Activated CD8-positive, alpha-beta T cell treated with anti-CD3 and anti-CD28 coated beads for 36 hours (primary cell): ENCODE measurements around the gene MCM3AP. TPM values are rescaled to one million over a fixed set of nuclear protein-coding genes. Genes with fewer than 3 reads are reported as not detected.
"Not testable (repeated sequence)": the region's sequence is repeated elsewhere in the genome, so short reads cannot be mapped to it uniquely, and the experiment has no call there.

ENCODE experiments used
- ATAC-seq: fragments of 200-7000 bp; cut with Tn5 transposase; one replicate; pipeline ENCODE4 v1.10.0; 2021; ENCODE audit warnings: mild to moderate bottlenecking, moderate library complexity
- CTCF ChIA-PET: fragments of 350-600 bp; sonication (Branson Sonifier 250); formaldehyde crosslinking; loops from one replicate; lab custom pipeline; 2021; ENCODE audit warnings: antibody characterized with exemption; lab: Charles Lee
- POLR2A ChIA-PET: fragments of 350-600 bp; sonication (Branson Sonifier 250); formaldehyde crosslinking; loops from one replicate; lab custom pipeline; 2021; ENCODE audit warnings: antibody characterized with exemption; lab: Charles Lee
- DNase-seq: peaks from one replicate; pipeline ENCODE4 v3.0.0-alpha.2; 2020
- H3K27ac Mint-ChIP-seq: one replicate; pipeline ENCODE4 v1.8.0; 2021; ENCODE audit warnings: mild to moderate bottlenecking, mixed read lengths
- H3K27me3 Mint-ChIP-seq: one replicate; pipeline ENCODE4 v1.8.0; 2021; ENCODE audit warnings: mixed read lengths
- H3K36me3 Mint-ChIP-seq: one replicate; pipeline ENCODE4 v1.8.0; 2021; ENCODE audit warnings: low read depth, mixed read lengths
- H3K4me1 Mint-ChIP-seq: one replicate; pipeline ENCODE4 v1.8.0; 2021; ENCODE audit warnings: low read depth, mixed read lengths
- H3K4me3 Mint-ChIP-seq: one replicate; pipeline ENCODE4 v1.8.0; 2021; ENCODE audit warnings: mild to moderate bottlenecking, moderate library complexity, mixed read lengths
- H3K9me3 Mint-ChIP-seq: one replicate; pipeline ENCODE4 v1.8.0; 2021; ENCODE audit warnings: mixed read lengths
- intact Hi-C: fragments of 100-400 bp; cut with micrococcal nuclease; formaldehyde crosslinking; loops from one replicate; pipeline ENCODE4 v1.10.0; 2022
- total RNA-seq, 2 experiments: library from RNA; stranded (reverse); gene quantifications; one replicate each; pipeline ENCODE4 v1.2.3, GENCODE V29; 2021
- TF ChIP-seq, protein P1 (sequence below): fragments of 200-600 bp; IDR thresholded peaks from one replicate; pipeline ENCODE4 v1.8.0; 2022; ENCODE audit warnings: antibody characterized with exemption, mild to moderate bottlenecking

MCM3AP gene
- total RNA-seq, 2 experiments from 2014 or later = 108 to 112 TPM

- H3K4me1 Mint-ChIP-seq = no peaks in the 10 kb centered on the region
- ChIA-PET CTCF (interaction anchor here (1.4 kb wide), 1 partner anchor 14 kb away, joined by 8 read pairs; no protein-coding TSS in a partner anchor), POLR2A (interaction anchor here (0.7 to 2.3 kb wide), 4 partner anchors 9 to 410 kb away, joined by 3 to 12 read pairs (median 4); no protein-coding TSS in a partner anchor)
- H3K27ac Mint-ChIP-seq = no peak overlapping the region
- TF ChIP-seq, protein P1, sequence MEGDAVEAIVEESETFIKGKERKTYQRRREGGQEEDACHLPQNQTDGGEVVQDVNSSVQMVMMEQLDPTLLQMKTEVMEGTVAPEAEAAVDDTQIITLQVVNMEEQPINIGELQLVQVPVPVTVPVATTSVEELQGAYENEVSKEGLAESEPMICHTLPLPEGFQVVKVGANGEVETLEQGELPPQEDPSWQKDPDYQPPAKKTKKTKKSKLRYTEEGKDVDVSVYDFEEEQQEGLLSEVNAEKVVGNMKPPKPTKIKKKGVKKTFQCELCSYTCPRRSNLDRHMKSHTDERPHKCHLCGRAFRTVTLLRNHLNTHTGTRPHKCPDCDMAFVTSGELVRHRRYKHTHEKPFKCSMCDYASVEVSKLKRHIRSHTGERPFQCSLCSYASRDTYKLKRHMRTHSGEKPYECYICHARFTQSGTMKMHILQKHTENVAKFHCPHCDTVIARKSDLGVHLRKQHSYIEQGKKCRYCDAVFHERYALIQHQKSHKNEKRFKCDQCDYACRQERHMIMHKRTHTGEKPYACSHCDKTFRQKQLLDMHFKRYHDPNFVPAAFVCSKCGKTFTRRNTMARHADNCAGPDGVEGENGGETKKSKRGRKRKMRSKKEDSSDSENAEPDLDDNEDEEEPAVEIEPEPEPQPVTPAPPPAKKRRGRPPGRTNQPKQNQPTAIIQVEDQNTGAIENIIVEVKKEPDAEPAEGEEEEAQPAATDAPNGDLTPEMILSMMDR = no peak
- DNase-seq (peak; percentile 10), ATAC-seq (peak; percentile 10)
- no peaks in the 10 kb centered on the region for H3K9me3 Mint-ChIP-seq
- H3K4me3 Mint-ChIP-seq = no peak overlapping the region
- peaks cover 48% of the 10 kb centered on the region for H3K36me3 Mint-ChIP-seq
- intact Hi-C loops = no loop called here
- H3K27me3 Mint-ChIP-seq = no peaks in the 10 kb centered on the region
Measured at GRCh38 chr21:46243960-46244361, 41.5 kb downstream of the MCM3AP start.

DNA sequence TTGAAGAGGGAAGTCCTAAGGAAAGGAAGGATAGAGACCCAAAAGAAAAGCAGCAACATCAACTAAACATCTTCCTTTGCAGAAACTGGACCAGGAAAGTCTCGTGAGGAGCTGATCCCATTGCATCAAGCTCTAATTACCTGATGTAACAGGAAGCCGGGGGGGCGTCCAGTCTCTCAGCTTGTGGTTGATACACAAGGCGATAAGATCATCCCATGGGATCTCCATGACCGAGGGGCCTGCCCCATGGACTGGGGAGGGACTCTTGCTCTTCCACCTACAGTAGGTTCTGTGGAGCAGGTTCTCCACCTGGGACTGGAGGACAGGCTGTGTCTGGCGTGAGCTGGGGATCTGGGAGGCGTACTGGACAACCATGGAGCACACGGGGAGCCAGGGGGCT lies 42.1 kb downstream of the MCM3AP start:
- Mint-ChIP-seq H3K9me3 (no peaks in the 10 kb centered on the region), H3K4me3 (no peak overlapping the region), H3K27ac (peak overlapping the region; percentile 41), H3K36me3 (peaks cover 51% of the 10 kb centered on the region), H3K27me3 (no peaks in the 10 kb centered on the region), H3K4me1 (no peaks in the 10 kb centered on the region)
- POLR2A ChIA-PET = interaction anchor here (1.9 to 2.3 kb wide), 2 partner anchors 10 kb away, joined by 4 to 12 read pairs; no protein-coding TSS in a partner anchor
- TF ChIP-seq, protein P1 = no peak
- ATAC-seq = no peak
- intact Hi-C loops = no loop called here
- CTCF ChIA-PET = interaction anchor here (1.9 kb wide), 1 partner anchor 9 kb away, joined by 4 read pairs; no protein-coding TSS in a partner anchor
- DNase-seq = no peak

- H3K4me1 Mint-ChIP-seq, H3K4me3 Mint-ChIP-seq, H3K27me3 Mint-ChIP-seq, H3K9me3 Mint-ChIP-seq, intact Hi-C loops, CTCF ChIA-PET, DNase-seq, ATAC-seq: not testable (repeated sequence)
- Mint-ChIP-seq H3K27ac (peak overlapping the region; percentile 1), H3K36me3 (peaks cover 44% of the 10 kb centered on the region)
- POLR2A ChIA-PET = interaction anchor here (1.3 to 2.3 kb wide), 2 partner anchors 8 to 11 kb away, joined by 3 to 12 read pairs; no protein-coding TSS in a partner anchor
Measured at GRCh38 chr21:46241577-46241976, 43.8 kb downstream of the MCM3AP start.

DNA sequence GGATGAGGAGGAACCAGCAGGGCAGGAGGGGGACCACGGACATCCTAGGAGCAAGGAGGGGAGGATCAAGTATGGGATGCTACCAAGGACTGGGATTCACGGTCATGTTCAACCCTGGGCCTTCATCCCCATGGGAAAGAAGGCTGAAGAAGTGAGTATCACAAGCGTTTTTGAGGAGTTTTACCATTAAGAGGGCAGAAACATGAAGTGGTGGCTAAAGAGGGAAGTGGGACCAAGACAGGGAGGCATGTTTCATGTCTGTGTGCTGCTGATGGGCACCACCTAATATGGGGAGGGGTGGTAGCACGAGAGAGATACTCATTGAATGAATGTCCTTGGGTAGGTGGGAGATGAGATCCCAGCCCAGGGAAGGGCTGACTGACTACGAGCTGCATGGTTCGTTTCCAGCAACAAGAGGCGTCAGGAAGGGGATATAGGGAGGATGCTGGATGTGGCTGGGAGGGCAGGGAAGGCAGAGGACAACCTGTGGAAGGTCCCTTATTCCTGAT lies 45.5 kb downstream of the MCM3AP start:
- peaks cover 48% of the 10 kb centered on the region for H3K36me3 Mint-ChIP-seq
- no peaks in the 10 kb centered on the region for H3K27me3 Mint-ChIP-seq
- POLR2A ChIA-PET = interaction anchor here (1.0 to 1.3 kb wide), 4 partner anchors 8 to 46 kb away, joined by 3 to 4 read pairs (median 3); partner anchors contain the start of genes MCM3AP and YBEY
- CTCF ChIA-PET = interaction anchor here (0.8 kb wide), 1 partner anchor 9 kb away, joined by 4 read pairs; no protein-coding TSS in a partner anchor
- peak overlapping the region; percentile 31 for H3K27ac Mint-ChIP-seq
- H3K4me3 Mint-ChIP-seq = no peak overlapping the region
- intact Hi-C loops = no loop called here
- no peaks in the 10 kb centered on the region for H3K9me3 Mint-ChIP-seq
- TF ChIP-seq, protein P1 = no peak
- peaks cover under 1% of the 10 kb centered on the region for H3K4me1 Mint-ChIP-seq
- DNase-seq (no peak), ATAC-seq (no peak)

DNA sequence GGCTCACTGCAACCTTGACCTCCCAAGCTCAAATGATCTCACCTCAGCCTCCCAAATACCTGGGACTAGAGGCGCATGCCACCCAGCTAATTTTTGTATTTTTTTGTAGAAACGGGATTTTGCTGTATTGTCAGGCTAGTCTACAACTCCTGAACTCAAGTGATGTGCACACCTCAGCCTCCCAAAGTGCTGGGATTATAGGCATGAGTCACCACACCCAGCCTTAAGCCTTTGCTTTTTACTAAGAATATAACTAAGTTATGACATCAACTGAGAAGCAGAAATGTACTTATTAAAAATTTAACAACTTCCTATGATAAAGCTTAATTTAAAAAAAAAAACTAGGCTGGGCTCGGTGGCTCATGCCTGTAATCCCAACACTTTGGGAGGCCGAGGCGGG lies 47.9 kb downstream of the MCM3AP start:
- CTCF ChIA-PET = no interaction called here
- Mint-ChIP-seq H3K4me3 (no peak overlapping the region), H3K9me3 (no peaks in the 10 kb centered on the region), H3K36me3 (peaks cover 60% of the 10 kb centered on the region), H3K27ac (no peak overlapping the region), H3K27me3 (no peaks in the 10 kb centered on the region), H3K4me1 (peaks cover 18% of the 10 kb centered on the region)
- TF ChIP-seq, protein P1 = no peak
- POLR2A ChIA-PET = interaction anchor here (0.6 kb wide), 2 partner anchors 30 to 60 kb away, joined by 3 read pairs; no protein-coding TSS in a partner anchor
- no peak for DNase-seq
- intact Hi-C loops = no loop called here
- ATAC-seq = no peak
